Activated CD4-positive, alpha-beta T cell treated with anti-CD3 and anti-CD28 coated beads, Interleukin-2, amount 50 U/mL, for 1 hour (primary cell): ENCODE data around the gene SGCA.

Experiments
- DNase-seq: peaks from one replicate; pipeline ENCODE4 v3.0.0-alpha.2; 2020

The SGCA gene

GRCh38 chr17:50149417-50150353 lies 16.1 kb upstream of the SGCA start:
- peak; percentile 64 for DNase-seq

DNA sequence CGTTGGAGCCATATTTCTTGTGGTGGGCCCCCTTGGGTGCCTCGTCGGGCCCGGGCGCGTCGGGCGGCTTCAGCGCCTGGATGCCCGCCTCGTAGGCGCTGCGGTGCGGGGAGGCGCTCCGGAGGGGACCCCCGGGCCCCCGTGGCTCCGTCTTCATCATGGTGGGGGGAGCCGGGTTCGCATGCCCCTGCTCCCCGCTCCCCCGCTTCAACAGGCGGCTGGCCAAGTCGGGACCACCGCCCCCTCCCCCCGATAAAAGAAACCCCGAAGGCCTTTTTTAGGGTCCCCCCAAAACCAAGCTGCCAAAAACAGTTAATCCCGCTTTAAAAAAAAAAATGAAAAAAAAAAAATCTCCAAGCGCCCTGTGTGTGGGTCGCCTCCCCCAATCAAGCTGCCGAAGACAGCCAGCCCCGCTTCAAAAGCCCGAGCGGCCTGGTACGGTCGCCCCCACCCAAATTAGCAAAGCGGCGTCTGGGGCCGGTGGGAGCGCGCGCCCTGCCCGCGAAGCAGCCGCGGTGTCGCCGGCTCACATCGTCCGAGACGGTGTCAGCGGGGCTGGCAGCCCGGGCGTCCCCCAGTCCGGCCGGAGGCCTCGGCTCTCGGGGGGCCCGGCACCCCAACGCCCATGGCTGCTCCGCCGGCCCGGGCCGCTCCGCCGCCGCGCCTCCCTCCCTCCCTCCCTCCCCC lies 15.3 kb upstream of the SGCA start, which contains the start of gene PPP1R9B:
PPP1R9B (minus strand) TSS at position 324 of the 687 bp plus-strand sequence; CDS start at position 160, 164 bp downstream.
- no peak for DNase-seq

DNA sequence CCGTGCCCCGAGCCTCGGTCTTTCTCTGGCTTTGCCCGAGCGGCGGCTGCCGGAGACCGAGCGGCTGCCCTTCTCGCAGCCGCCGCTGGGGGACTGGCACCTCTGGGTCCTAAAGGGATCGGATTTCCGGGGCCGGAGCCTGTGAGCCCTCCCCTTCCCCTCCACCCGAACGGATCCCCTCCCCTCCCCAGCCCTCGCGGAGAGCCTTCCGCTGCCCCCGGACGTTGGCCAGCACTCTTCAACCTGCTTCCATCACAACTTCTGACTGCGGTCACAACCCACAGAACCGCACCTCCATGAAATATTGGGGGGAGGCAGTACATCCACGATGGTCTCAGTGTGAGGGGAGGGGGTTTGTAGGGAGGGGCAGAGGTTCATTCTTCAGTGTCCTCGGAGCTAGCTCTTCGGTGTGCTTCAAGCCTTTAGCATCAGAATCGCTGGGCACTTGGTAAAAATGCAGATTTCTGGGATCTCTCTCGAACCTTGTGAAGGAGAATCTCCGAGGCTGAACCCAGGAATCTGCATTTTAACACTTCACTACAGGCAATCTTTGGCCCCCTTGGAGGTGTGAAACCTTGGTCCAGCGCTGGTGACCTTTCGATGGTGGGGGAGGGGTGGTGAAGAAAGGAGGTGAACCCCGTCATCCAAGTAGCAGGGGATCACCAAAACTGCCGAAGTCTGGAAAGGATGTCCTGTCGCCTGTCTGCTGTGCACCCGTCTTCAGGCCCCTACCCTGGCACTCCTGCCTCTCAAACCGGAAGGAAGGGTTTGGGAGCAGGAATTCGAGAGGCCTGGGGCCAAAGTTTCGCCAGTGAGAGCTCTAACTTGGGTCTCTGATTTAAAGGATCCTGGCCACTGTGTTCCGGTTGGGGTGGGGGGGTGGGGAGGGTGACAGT lies 14.5 kb upstream of the SGCA start:
- DNase-seq: peak; percentile 81

DNA sequence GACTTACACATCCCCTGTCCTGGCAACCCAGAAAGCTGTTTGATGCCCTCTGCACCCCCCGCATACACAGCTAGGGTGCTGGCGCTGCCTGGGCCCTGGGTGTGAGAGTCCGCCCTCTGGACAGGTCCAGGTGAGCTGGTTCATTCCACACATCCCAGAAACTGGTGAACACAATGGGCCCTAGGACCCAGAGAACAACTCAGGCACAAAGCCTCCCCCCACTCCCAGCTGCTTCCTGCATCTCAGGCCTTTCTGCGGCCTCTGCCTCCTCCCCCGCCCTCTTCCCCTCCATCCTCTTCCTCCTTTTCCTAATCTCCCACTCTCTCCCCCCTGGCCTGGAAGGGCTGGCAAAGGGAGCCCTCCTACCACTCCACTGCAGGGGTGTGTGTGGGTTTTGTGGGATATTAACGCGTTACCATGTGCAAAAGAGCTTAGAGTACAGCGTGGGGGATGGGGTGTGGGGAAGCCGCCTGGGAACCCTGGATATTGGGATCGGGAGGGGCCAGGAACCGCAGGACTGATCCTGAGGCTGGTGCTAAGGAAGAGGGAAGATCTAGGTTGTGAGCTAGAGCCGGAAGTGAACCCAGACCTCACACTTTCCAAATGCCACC lies 13.8 kb upstream of the SGCA start:
- peak; percentile 41 for DNase-seq

GRCh38 chr17:50152736-50153135 lies 13.1 kb upstream of the SGCA start:
- no peak for DNase-seq

- no peak for DNase-seq
Observed at GRCh38 chr17:50153650-50154575, 11.9 kb upstream of the SGCA start.

- no peak for DNase-seq
Observed at GRCh38 chr17:50154604-50155003, 11.2 kb upstream of the SGCA start.

DNA sequence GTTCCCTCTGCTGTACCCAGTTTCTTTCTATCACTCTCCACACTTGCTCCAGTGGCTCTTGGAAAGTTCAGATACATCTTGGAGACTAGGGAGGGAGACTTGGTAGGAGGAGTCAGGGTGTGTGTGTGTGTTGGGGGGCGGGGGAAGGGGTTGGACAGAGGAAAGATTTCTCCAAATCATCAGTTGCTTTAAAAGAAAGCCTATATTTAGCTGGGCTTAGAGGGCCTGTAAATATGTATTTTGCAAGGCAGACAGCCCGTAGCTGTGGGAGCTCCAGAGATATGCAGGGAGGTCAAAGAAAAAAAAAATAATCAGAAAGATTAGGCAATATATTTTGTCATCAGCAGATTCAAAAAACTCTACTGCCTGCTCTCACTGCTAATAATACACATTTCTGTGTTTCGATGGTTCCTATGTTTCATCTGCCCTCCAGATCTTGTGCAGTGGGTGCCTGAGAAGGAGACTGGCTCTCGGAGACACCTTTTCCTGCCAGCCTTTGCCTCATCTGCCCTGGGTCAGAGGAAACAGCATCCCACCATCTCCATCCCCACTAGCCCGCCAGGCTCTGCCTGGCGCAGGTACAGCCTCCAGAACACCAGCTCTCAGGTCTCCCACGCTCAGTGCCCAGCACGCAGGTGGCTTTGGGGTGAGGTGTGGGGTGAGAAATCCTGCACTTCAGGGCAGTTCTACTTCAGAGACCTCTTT lies 10.5 kb upstream of the SGCA start:
- no peak for DNase-seq

DNA sequence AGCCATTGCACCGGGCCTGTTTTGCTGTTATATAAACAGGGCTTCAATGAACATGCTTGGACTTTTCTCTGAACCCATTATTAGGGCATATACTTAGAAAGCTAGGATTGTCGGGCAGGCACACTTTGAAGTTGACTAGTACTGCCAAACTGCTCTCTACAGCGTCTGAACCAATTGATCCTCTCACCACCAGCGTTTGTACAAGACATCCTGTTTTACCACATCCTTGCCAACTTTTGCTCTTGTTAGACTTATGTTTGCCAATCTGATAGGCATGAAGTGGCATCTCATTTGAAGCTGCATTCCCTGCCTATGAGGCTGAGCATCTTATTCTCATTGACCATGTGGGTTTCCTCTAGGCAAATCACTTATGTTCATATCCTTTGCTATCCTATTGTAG lies 7.9 kb upstream of the SGCA start:
- DNase-seq: no peak

DNA sequence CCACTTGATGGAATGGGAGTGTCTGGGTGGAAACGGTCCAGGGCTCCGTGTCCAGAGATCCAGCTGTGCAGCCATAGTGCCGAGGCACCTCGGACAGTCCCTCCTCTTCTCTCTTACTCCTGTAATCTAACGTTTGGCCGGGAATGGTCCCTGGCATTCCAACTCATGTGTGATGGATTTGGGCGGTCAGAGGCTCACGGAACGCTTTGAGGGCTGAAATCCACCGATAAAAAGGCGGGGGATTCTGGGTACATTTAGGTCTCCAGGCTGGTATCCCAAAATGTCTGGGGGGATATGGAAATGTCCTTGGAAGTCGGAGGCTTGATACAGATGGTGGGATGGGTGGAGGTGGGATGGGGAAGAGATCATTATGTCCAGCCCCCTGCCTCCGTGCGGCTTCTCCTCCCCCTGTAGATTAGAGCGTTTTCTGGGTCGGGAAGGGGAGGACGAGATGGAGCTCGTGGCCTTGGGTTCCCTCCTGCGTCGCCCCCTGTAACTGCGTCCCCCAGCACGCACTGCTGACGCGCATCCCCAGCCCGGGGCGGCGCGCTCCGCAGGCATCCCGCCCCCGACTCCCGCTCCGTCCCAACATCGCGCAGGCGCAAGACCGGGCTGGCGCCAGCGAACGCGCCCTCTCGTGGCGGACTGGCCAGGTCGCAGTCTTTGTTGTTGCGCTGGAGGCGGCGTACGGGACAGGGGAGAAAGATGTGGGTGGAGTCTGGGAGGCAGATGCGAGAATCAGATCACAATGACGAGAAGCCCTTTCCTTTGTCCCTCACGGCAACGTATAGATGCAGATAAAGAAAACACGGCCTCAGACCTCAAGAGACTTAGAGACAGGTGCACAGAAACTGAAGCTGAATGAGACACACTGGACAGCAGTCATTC lies 4.5 kb upstream of the SGCA start:
- DNase-seq: peak; percentile 93

GRCh38 chr17:50161911-50162288 lies 3.9 kb upstream of the SGCA start:
- DNase-seq: no peak

GRCh38 chr17:50162466-50163254 lies 3.1 kb upstream of the SGCA start:
- DNase-seq: no peak

DNA sequence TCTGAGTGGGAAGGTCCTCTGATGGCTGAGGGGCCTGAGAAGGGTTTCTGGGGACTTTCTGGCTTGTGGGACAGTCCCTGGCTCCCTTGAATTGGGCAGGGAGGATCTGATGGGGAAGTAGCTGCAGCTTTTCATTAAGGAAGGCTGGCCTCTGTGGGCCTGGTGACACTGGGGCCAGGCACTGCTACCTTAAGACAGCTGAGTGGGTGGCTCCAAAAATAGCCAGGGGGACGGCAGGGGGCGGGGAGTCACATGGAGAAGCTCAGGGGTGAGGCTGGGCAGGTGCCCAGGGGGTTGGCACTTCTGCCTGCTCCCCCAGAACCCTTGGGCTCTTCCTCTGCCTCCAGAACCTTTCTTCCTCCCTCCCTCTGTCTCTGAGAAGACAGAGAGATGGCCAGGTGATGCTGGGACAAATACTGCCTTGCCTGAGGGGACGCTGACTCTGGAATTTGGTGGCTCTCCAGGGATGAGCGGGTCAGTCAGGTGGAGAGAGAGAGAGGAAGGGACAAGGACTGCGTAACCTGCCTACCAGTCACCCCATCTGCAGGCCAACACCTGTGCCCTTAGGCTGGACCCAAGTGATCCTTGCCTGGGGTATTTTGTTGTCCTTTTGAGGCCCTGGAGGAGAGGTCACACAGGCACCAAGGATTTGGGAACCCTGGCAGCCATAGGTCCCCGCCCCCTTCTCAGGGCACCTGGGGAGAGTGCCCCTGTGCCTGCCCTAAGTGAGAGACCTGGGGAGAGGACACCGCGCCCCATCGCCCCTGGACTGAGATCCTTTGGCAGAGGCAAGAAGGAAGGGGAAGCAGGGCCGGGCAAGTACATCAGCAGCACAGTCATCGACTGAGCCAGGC lies 1.7 kb upstream of the SGCA start:
- DNase-seq: no peak

DNA sequence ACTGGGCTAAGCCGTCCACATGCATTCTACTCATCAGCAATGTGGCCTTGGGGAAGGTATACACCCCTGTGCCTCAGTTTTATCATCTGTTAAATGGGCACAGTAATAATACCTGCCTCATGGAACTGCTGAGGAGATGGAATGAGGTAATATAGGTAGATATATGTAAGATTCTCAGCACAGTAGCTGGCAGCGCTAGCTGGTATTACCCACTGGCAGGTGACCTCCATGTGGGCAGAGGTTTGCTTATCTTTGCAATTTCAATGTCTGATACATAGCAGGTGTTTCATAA lies 1.2 kb upstream of the SGCA start:
- no peak for DNase-seq

DNA sequence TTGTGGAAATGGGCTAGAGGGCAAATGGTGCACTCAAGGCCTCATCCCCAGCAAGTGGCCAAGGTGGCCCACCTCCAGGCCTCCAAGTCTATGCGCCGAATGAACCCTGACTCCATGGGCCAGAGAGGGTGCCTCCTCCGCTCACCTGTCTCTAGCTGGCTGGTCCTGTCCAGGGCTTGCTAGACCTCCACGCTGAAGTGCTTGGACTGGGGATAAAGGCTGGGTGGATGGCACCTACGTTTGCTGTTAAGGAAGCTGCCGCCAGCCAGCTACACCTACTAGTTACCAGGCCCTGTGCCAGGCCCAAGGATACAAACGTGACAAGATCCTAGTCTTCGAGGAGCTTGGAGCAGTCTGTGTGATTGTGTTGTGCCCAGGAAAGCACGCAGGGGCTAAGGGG lies 739 bp upstream of the SGCA start:
- no peak for DNase-seq

DNA sequence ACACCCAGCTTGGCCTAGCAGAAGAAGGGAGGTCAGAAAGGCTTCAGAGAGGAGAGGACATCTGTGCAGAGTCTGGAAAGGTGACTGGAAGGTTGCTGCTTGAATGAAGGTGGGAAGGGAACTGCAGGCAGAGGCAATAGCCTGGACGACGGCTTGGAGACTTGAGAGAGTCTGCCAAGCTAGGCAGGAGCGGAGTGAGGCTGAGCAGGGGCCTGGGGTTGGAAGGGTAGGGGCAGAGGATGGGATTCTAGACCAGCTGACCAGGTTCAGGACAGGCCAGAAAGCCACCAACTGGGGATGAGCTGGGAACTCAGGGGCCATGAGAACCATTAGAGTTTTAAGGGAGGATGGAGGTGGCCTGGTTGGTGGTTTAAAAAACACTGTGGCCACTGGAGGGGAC lies 339 bp upstream of the SGCA start:
- DNase-seq: no peak

DNA sequence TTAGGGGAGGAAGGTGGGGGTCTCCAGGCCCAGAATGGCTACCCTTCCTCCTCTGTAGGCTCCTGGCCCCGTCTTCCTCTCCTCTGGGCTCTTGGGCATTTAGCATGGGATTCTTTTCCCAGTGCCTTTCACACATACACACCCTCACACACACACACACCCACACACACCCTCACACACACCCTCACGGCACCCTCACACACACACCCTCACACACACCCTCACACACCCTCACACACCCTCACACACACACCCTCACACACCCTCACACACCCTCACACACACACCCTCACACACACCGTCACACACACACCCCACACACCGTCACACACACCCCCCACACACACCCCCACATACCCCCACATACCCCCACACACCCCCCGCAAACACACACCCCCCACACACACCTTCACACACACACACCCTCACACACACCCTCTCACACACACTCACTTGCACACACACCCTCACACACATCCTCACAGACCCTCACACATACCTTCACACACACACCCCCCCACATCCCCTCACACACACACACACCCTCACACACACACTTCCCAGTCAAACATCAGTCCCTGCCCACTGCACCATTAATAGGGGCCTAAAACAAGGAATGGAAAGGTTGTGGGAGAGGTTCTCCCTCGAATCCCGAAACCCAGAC lies 845 bp downstream of the SGCA start:
- DNase-seq: no peak

DNA sequence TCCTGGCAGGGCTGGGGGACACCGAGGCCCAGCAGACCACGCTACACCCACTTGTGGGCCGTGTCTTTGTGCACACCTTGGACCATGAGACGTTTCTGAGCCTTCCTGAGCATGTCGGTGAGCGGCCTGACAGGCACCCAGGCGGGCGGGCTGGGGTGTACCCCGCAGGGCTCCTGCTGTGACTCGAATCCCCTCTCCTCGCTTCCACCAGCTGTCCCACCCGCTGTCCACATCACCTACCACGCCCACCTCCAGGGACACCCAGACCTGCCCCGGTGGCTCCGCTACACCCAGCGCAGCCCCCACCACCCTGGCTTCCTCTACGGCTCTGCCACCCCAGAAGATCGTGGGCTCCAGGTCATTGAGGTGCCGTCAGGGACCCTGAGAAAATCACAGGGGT lies 1.6 kb downstream of the SGCA start:
- DNase-seq: no peak
